ENCODE measurements around the gene RBMXL3.

DNA sequence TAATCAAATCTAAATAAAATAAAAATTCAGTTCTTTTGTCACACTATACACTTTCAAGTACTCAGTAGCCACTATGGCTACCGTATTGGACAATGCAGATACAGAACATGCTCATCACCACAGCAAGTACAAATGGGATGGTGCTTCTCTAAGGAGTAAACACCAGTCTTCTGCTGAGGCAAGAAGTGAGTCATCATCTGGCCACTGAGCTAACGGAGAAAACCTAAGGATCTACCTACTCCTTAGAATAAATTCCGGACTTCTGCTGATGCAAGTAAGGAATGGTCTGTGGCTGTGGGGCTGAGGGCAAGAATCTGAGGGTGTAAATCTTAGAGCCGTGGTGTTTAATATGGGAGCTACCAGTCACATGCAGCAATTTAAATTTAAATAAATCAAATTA lies 11.3 kb upstream of the RBMXL3 start:
- TF ChIP-seq, protein P1, sequence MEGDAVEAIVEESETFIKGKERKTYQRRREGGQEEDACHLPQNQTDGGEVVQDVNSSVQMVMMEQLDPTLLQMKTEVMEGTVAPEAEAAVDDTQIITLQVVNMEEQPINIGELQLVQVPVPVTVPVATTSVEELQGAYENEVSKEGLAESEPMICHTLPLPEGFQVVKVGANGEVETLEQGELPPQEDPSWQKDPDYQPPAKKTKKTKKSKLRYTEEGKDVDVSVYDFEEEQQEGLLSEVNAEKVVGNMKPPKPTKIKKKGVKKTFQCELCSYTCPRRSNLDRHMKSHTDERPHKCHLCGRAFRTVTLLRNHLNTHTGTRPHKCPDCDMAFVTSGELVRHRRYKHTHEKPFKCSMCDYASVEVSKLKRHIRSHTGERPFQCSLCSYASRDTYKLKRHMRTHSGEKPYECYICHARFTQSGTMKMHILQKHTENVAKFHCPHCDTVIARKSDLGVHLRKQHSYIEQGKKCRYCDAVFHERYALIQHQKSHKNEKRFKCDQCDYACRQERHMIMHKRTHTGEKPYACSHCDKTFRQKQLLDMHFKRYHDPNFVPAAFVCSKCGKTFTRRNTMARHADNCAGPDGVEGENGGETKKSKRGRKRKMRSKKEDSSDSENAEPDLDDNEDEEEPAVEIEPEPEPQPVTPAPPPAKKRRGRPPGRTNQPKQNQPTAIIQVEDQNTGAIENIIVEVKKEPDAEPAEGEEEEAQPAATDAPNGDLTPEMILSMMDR (IDR thresholded peaks at IDR 0.05), result no peak
- TF ChIP-seq POLR2AphosphoS5 (IDR thresholded peaks at IDR 0.05), result no peak
- no peak for TF ChIP-seq POLR2A (IDR thresholded peaks at IDR 0.05)

Measured in transverse colon (tissue), 4 donors.